ENCODE results near the gene NRG2.

DNA sequence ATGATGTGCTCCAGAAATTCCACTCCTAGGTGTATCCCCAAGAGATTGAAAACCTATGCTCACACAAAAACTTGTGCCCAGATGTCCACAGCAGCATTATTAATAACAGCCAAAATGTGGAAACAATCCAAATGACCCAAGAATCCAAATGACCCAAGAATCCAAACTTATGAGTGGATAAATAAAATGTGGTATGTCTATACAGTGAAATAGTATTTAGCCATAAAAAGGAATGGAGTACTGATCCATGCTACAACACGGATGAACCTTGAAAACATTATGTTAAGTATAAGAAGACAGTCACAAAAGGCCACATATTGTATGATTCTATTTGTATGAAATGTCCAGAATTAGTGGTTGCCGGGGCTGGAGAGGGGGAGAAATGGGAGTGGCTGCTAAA, 167.1 kb downstream of the NRG2 start:
- TF ChIP-seq POLR2A (IDR thresholded peaks at IDR 0.05; ENCODE audit: low read depth, low read length) (no peak), POLR2AphosphoS5 (IDR thresholded peaks at IDR 0.05; ENCODE audit: low read depth, low read length) (no peak), TAF1 (IDR thresholded peaks at IDR 0.05; ENCODE audit: borderline replicate concordance, low read depth, low read length) (no peak)
